HepG2 (cell line): ENCODE data around the gene HIC1. TPM values are rescaled to one million over a fixed set of nuclear protein-coding genes. Genes with fewer than 3 reads are reported as not detected.

Experiments
- ATAC-seq: fragments of 200-7000 bp; cut with Tn5 transposase; 3 replicates; pipeline ENCODE4 v1.9.1; 2020; ENCODE audit warnings: mild to moderate bottlenecking, moderate library complexity
- BruUV-seq: library from RNA; stranded (reverse); fragments of 400-500 nt; replicated peaks from 2 replicates; lab custom pipeline; 2021; lab: Mats Ljungman, UMichigan
- CTCF ChIA-PET: fragments of 300-600 bp; formaldehyde crosslinking; extraction: SDS; loops from one replicate; lab custom pipeline; 2021; ENCODE audit warnings: low total read pairs, inconsistent platforms, low intra/inter-chr PET ratio; lab: Yijun Ruan, JAX
- POLR2A ChIA-PET: fragments of 350-600 bp; sonication (Branson Sonifier 250); formaldehyde crosslinking; loops from one replicate; lab custom pipeline; 2020; ENCODE audit warnings: antibody characterized with exemption, inconsistent platforms; lab: Yijun Ruan, JAX
- DNase-seq: peaks from one replicate; pipeline ENCODE4 v3.0.0-alpha.2; 2015; ENCODE audit warnings: low spot score
- FAIRE-seq: peaks from 3 replicates; lab custom pipeline; 2011; peaks lifted over from hg19 to GRCh38; lab: Jason Lieb, UNC
- H2AFZ ChIP-seq: one replicate; pipeline ENCODE4 v1.6.1; 2011; ENCODE audit warnings: low read length, inconsistent platforms
- H3K27ac ChIP-seq: fragments of 300-600 bp; 3 replicates; pipeline ENCODE4 v1.8.0; 2011; ENCODE audit warnings: mixed run types, mild to moderate bottlenecking, mixed read lengths, low read length, inconsistent platforms; ENCODE audit not compliant: insufficient read depth; ENCODE audit errors: extremely low read length
- H3K27me3 ChIP-seq, 2 experiments: fragments of 200-600 bp in 1 of 2; 2 replicates in 1 of 2; 3 replicates in 1 of 2; pipeline versions ENCODE4 v1.6.0 to v1.8.0; 2011; ENCODE audit warnings: low read length in 2 of 2, mild to moderate bottlenecking in 2 of 2, moderate library complexity in 2 of 2, inconsistent platforms in 1 of 2; ENCODE audit not compliant: insufficient read depth in 2 of 2, control insufficient read depth in 1 of 2
- H3K36me3 ChIP-seq, 2 experiments: fragments of 200-600 bp in 1 of 2; replicated peaks in 1 of 2; 2 replicates in 1 of 2; 3 replicates in 1 of 2; pipeline versions ENCODE4 v1.5.1 to v1.8.0; 2011; ENCODE audit warnings: low read length in 2 of 2, inconsistent platforms in 1 of 2; ENCODE audit not compliant: insufficient read depth in 2 of 2, control insufficient read depth in 1 of 2
- H3K4me1 ChIP-seq: 2 replicates; pipeline ENCODE4 v1.5.1; 2012; ENCODE audit warnings: low read length, inconsistent platforms; ENCODE audit not compliant: insufficient read depth
- H3K4me2 ChIP-seq: 2 replicates; pipeline ENCODE4 v1.6.0; 2011; ENCODE audit warnings: low read depth, low read length, inconsistent platforms
- H3K4me3 ChIP-seq, 3 experiments: fragments of 200-600 bp in 1 of 3; sonication (generic), shearing (Covaris generic) in 1 of 3; replicated peaks in 1 of 3; 2 replicates each; pipeline ENCODE4 v1.5.1; 2011 to 2016; ENCODE audit warnings: low read length in 3 of 3, inconsistent platforms in 2 of 3, low read depth in 2 of 3, mild to moderate bottlenecking in 2 of 3, control low read depth in 1 of 3, mixed read lengths in 1 of 3; ENCODE audit not compliant: insufficient read depth in 1 of 3
- H3K79me2 ChIP-seq: one replicate; pipeline ENCODE4 v1.6.1; 2011; ENCODE audit warnings: low read length, inconsistent platforms; ENCODE audit not compliant: insufficient read depth
- H3K9ac ChIP-seq: 2 replicates; pipeline ENCODE4 v1.6.0; 2011; ENCODE audit warnings: mild to moderate bottlenecking, low read depth, low read length, inconsistent platforms; ENCODE audit not compliant: insufficient read depth
- H3K9me3 ChIP-seq: 2 replicates; pipeline ENCODE4 v1.5.1; 2012; ENCODE audit warnings: mild to moderate bottlenecking, low read length
- H4K20me1 ChIP-seq: 2 replicates; pipeline ENCODE4 v1.6.0; 2011; ENCODE audit warnings: inconsistent platforms, mild to moderate bottlenecking, low read length, moderate library complexity; ENCODE audit not compliant: insufficient read depth
- PRMT3 ChIP-seq: sonication (generic); formaldehyde crosslinking; IDR thresholded peaks from 2 replicates; pipeline ENCODE4 v1.8.1; 2022; ENCODE audit warnings: low read depth, mild to moderate bottlenecking, moderate library complexity, missing genetic modification reagents, borderline replicate concordance
- SP4 ChIP-seq: sonication (generic); formaldehyde crosslinking; IDR thresholded peaks from 2 replicates; pipeline ENCODE4 v1.8.1; 2023; ENCODE audit warnings: mild to moderate bottlenecking, missing genetic modification reagents
- ZNF615 ChIP-seq: sonication (generic); formaldehyde crosslinking; IDR thresholded peaks from 2 replicates; pipeline ENCODE4 v1.5.0; 2020; ENCODE audit warnings: mild to moderate bottlenecking, missing genetic modification reagents, borderline replicate concordance
- ZNF629 ChIP-seq: sonication (generic); formaldehyde crosslinking; conservative IDR thresholded peaks from 2 replicates; pipeline ENCODE4 v1.5.0; 2020; ENCODE audit warnings: missing genetic modification reagents
- WGBS: methylation state at CpG from one replicate; pipeline ENCODE4 v1.1.6; 2017; ENCODE audit warnings: low lambda C conversion rate; 5-methylcytosine and 5-hydroxymethylcytosine counted together
- in situ Hi-C: cut with HindIII; loops from 2 replicates; pipeline ENCODE4 v1.10.0; 2017; ENCODE audit warnings: low pct_unique_long_range_greater_than_20kb; ENCODE audit not compliant: extremely low pct_ligation_motif_present
- intact Hi-C: fragments of 100-400 bp; cut with micrococcal nuclease; formaldehyde crosslinking; loops from one replicate; pipeline ENCODE4 v1.10.0; 2022; ENCODE audit not compliant: unreplicated experiment
- polyA plus RNA-seq, 8 experiments: library from polyadenylated mRNA; depleted of rRNA in 3 of 8; stranded (reverse) in 7 of 8; unstranded in 1 of 8; fragments of >200 nt; fragmentation: Illumina TruSeq in 4 of 8; extraction: Trizol in 4 of 8; gene quantifications; 2 replicates each; pipeline versions ENCODE4 v1.2.1 to v1.2.3, GENCODE V29; 2011 to 2016; ENCODE audit warnings: low read depth in 4 of 8, missing spikeins in 1 of 8, mixed read lengths in 1 of 8; ENCODE audit not compliant: insufficient read depth in 1 of 8
- total RNA-seq, 5 experiments: library from RNA; depleted of rRNA; stranded (reverse); fragments of >200 nt; fragmentation: Illumina TruSeq; extraction: Trizol; gene quantifications; 2 replicates each; pipeline ENCODE4 v1.2.3, GENCODE V29; 2016; ENCODE audit warnings: low read depth in 1 of 5
- TF ChIP-seq, protein P1 (sequence below): sonication (generic); formaldehyde crosslinking; IDR thresholded peaks from 2 replicates; pipeline ENCODE4 v1.5.1; 2020; ENCODE audit warnings: mild to moderate bottlenecking, missing genetic modification reagents, moderate library complexity
- TF ChIP-seq, protein P2 (sequence below): sonication (generic); formaldehyde crosslinking; IDR thresholded peaks from one replicate; pipeline ENCODE4 v1.5.1; 2020; ENCODE audit warnings: mild to moderate bottlenecking, missing genetic modification reagents; ENCODE audit errors: not compliant biosample characterization

Gene HIC1
- total and polyA plus RNA-seq, 2 of the 13 experiments (the other 11 are each of a cell fraction or from before 2014, with no cell fraction given), result 0.04 to 0.31 TPM

DNA sequence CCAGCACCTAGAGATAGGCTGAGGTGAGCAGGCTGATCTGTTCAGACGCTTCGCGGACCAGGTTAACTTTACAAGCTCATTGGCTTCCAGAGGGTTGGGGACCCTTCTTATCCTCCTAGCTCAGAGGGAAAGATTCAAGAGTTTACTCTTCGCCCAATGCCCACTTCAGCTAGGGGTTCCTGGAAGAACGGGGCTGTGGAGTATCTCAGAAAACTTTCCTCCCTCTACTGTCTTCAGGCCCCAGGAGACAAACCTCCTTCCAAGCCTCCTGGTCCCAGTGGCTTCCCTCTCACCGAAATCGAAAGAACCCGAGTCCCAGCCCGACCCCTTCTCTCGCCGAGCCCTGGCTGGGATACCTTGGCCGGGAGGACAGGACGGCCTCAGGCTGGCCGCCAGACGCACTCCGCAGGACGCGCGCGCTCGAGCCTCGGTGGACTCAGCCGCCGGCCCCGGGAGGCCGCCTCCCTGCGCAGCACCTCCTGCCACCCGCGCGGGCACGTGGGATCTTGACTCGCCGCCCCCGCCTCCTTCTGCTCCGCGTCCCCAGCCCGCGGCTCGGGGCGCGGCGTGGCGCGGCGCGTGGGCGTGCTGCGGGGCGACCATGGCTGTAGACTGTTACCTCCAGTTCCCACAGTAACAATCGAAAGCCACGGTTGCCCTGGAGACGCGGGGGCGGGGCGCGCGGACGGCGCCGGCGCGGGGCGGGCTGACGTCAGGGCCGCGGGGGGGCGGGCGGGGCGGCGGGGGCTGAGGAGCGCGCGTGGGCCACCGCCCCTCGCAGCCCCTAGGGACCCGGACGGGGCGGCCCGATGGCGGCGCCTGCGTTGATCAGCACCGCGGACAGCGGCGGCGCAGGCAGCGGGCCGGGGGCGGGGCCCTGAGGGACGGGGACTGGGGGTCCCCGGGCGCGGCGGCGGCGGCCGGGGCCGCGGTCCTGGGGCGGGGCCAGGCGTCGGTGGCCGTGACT, 5.3 kb upstream of the HIC1 start (continued):
- TF ChIP-seq, protein P1, sequence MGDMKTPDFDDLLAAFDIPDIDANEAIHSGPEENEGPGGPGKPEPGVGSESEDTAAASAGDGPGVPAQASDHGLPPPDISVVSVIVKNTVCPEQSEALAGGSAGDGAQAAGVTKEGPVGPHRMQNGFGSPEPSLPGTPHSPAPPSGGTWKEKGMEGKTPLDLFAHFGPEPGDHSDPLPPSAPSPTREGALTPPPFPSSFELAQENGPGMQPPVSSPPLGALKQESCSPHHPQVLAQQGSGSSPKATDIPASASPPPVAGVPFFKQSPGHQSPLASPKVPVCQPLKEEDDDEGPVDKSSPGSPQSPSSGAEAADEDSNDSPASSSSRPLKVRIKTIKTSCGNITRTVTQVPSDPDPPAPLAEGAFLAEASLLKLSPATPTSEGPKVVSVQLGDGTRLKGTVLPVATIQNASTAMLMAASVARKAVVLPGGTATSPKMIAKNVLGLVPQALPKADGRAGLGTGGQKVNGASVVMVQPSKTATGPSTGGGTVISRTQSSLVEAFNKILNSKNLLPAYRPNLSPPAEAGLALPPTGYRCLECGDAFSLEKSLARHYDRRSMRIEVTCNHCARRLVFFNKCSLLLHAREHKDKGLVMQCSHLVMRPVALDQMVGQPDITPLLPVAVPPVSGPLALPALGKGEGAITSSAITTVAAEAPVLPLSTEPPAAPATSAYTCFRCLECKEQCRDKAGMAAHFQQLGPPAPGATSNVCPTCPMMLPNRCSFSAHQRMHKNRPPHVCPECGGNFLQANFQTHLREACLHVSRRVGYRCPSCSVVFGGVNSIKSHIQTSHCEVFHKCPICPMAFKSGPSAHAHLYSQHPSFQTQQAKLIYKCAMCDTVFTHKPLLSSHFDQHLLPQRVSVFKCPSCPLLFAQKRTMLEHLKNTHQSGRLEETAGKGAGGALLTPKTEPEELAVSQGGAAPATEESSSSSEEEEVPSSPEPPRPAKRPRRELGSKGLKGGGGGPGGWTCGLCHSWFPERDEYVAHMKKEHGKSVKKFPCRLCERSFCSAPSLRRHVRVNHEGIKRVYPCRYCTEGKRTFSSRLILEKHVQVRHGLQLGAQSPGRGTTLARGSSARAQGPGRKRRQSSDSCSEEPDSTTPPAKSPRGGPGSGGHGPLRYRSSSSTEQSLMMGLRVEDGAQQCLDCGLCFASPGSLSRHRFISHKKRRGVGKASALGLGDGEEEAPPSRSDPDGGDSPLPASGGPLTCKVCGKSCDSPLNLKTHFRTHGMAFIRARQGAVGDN (CRISPR knock-in tag), result peak; percentile 32; the same call in 1 of the 2 replicates

DNA sequence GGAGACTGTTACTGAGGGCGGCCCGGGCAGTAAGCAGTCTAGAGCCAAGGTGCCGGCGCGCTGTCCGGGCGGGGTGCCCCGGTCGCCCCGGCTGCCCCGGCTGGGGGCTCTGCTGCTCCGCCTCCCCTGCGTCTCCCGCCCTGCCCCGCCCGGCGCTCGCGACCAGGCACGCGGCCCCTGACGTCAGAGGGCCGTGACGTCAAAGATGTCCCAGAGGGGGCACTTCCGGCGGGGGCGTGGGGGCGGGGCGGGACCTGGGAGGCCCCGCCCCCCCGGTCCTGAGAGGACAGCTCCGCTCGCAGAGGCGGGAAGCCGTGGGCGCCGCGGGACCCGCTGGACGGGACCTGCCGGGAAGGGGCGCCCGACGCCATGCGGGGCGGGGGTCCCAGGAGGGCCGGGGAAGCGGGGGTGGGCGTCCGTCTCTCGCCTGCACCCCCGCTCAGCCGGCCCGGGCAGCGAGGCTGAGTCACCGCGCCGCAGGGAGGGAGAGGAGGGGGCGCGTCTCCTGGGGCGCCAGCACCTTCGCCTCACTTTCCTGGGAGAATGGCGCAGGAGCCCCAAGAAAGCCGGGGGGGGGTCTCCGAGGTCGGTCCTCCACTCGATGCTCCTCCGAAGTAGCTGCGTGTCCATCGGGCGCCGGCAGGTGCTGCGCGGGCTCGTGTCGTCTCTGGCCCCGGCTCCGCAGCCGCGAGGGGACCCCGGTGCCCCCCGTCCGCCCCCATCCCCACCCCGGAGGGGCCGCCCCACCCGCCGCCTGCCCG, 4.4 kb upstream of the HIC1 start:
- H3K79me2 ChIP-seq, result no peaks in the 10 kb centered on the region
- POLR2A ChIA-PET, result no interaction called here
- H3K4me2 ChIP-seq, result peak overlapping the region; percentile 67
- no peak for FAIRE-seq
- H3K27me3 ChIP-seq, result peaks cover 4 to 28% of the 10 kb centered on the region in 2 experiments; a peak in 4 of 5 replicates
- intact Hi-C loops, result no loop called here
- H3K36me3 ChIP-seq, result no peaks in the 10 kb centered on the region
- H3K9ac ChIP-seq, result no peak overlapping the region
- BruUV-seq, result no TSS peak
- CTCF ChIA-PET, result no interaction called here
- H4K20me1 ChIP-seq, result peaks cover 18% of the 10 kb centered on the region; the same call in 1 of the 2 replicates
- DNase-seq, result no peak
- 0% methylated on average over 6 of the region's 88 CpGs for WGBS
- no peak overlapping the region for H2AFZ ChIP-seq
- no peak for ATAC-seq
- peaks cover 37% of the 10 kb centered on the region for H3K4me1 ChIP-seq
- peak overlapping the region; percentile 47 to 82 (median 49); a peak in 5 of 6 replicates for H3K4me3 ChIP-seq
- no peaks in the 10 kb centered on the region for H3K9me3 ChIP-seq
- no peak overlapping the region for H3K27ac ChIP-seq
- in situ Hi-C loops, result no loop called here
- TF ChIP-seq ZNF629 (no peak), PRMT3 (no peak), ZNF615 (CRISPR knock-in tag) (no peak), SP4 (CRISPR knock-in tag) (no peak)
- TF ChIP-seq, protein P2, sequence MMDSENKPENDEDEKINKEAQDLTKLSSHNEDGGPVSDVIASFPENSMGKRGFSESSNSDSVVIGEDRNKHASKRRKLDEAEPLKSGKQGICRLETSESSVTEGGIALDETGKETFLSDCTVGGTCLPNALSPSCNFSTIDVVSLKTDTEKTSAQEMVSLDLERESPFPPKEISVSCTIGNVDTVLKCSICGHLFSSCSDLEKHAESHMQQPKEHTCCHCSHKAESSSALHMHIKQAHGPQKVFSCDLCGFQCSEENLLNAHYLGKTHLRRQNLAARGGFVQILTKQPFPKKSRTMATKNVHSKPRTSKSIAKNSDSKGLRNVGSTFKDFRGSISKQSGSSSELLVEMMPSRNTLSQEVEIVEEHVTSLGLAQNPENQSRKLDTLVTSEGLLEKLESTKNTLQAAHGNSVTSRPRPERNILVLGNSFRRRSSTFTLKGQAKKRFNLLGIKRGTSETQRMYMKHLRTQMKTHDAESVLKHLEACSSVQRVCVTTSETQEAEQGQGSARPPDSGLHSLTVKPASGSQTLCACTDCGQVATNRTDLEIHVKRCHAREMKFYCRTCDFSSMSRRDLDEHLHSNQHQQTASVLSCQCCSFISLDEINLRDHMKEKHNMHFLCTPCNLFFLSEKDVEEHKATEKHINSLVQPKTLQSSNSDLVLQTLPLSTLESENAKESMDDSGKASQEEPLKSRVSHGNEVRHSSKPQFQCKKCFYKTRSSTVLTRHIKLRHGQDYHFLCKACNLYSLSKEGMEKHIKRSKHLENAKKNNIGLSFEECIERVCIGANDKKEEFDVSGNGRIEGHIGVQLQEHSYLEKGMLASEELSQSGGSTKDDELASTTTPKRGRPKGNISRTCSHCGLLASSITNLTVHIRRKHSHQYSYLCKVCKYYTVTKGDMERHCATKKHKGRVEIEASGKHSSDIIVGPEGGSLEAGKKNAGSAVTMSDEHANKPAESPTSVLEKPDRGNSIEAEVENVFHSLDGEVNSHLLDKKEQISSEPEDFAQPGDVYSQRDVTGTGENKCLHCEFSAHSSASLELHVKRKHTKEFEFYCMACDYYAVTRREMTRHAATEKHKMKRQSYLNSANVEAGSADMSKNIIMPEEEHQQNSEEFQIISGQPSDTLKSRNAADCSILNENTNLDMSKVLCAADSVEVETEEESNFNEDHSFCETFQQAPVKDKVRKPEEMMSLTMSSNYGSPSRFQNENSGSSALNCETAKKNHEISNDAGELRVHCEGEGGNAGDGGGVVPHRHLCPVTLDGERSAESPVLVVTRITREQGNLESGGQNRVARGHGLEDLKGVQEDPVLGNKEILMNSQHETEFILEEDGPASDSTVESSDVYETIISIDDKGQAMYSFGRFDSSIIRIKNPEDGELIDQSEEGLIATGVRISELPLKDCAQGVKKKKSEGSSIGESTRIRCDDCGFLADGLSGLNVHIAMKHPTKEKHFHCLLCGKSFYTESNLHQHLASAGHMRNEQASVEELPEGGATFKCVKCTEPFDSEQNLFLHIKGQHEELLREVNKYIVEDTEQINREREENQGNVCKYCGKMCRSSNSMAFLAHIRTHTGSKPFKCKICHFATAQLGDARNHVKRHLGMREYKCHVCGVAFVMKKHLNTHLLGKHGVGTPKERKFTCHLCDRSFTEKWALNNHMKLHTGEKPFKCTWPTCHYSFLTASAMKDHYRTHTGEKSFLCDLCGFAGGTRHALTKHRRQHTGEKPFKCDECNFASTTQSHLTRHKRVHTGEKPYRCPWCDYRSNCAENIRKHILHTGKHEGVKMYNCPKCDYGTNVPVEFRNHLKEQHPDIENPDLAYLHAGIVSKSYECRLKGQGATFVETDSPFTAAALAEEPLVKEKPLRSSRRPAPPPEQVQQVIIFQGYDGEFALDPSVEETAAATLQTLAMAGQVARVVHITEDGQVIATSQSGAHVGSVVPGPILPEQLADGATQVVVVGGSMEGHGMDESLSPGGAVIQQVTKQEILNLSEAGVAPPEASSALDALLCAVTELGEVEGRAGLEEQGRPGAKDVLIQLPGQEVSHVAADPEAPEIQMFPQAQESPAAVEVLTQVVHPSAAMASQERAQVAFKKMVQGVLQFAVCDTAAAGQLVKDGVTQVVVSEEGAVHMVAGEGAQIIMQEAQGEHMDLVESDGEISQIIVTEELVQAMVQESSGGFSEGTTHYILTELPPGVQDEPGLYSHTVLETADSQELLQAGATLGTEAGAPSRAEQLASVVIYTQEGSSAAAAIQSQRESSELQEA (CRISPR knock-in tag), result no peak
